Fibroblast of villous mesenchyme (primary cell): ENCODE data around the gene MADD. TPM values are rescaled to one million over a fixed set of nuclear protein-coding genes. Genes with fewer than 3 reads are reported as not detected.

Source experiments
- DNase-seq: peaks from one replicate; pipeline ENCODE4 v3.0.0-alpha.2; 2010; ENCODE audit warnings: low read depth
- H3K4me3 ChIP-seq: 2 replicates; pipeline ENCODE4 v1.5.1; 2011; ENCODE audit warnings: low read depth, mild to moderate bottlenecking, low read length
- total RNA-seq: library from RNA; depleted of rRNA; stranded (reverse); fragments of >200 nt; gene quantifications from 2 replicates; pipeline ENCODE4 v1.2.3, GENCODE V29; 2012
- TF ChIP-seq, protein P1 (sequence below): IDR thresholded peaks from 2 replicates; pipeline ENCODE4 v1.5.1; 2012; ENCODE audit warnings: low read depth, mild to moderate bottlenecking, low read length; ENCODE audit not compliant: insufficient read depth

Gene MADD
- total RNA-seq, 1 donor, result 27.2 TPM

DNA sequence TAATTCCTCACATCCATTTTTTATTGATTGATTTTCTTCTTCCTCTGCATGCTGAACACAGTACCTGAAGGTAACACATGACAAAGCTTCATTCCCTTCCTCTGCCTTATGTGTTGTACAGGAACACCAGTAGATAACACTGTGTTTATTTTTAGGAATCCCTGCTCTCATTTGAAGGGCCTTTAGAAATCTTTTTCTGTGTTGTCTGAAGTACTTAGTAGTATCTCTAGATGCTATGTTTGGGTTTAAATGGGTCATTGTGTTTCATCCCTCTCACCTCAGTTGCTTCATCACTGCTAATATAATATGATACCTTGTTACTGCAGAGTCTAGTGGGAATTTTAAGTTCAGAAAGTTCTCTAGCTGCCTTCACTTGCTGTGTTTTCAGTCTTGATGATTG lies 10.2 kb downstream of the MADD start:
- no peak overlapping the region for H3K4me3 ChIP-seq
- DNase-seq, result no peak
- TF ChIP-seq, protein P1, sequence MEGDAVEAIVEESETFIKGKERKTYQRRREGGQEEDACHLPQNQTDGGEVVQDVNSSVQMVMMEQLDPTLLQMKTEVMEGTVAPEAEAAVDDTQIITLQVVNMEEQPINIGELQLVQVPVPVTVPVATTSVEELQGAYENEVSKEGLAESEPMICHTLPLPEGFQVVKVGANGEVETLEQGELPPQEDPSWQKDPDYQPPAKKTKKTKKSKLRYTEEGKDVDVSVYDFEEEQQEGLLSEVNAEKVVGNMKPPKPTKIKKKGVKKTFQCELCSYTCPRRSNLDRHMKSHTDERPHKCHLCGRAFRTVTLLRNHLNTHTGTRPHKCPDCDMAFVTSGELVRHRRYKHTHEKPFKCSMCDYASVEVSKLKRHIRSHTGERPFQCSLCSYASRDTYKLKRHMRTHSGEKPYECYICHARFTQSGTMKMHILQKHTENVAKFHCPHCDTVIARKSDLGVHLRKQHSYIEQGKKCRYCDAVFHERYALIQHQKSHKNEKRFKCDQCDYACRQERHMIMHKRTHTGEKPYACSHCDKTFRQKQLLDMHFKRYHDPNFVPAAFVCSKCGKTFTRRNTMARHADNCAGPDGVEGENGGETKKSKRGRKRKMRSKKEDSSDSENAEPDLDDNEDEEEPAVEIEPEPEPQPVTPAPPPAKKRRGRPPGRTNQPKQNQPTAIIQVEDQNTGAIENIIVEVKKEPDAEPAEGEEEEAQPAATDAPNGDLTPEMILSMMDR, result no peak

DNA sequence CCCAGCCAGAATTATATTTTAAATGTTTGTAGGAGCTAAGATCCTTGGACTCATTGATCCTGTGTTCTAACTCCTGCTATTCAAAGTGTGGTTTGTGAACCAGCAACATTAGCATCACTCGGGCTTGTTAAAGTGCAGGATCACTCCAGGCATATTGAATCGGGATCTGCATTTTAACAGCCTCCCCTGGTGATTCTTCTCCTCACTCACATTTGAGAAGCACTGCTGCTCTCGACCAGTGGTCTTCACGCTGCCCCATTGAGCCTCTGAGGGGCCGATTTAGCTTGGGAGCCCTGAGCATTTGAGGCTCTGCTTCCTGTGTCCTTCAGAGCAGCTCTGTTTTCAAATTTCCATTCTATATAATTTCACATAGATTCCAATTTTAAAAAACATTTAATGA lies 10.9 kb downstream of the MADD start:
- TF ChIP-seq, protein P1, result no peak
- DNase-seq, result no peak
- no peak overlapping the region for H3K4me3 ChIP-seq

DNA sequence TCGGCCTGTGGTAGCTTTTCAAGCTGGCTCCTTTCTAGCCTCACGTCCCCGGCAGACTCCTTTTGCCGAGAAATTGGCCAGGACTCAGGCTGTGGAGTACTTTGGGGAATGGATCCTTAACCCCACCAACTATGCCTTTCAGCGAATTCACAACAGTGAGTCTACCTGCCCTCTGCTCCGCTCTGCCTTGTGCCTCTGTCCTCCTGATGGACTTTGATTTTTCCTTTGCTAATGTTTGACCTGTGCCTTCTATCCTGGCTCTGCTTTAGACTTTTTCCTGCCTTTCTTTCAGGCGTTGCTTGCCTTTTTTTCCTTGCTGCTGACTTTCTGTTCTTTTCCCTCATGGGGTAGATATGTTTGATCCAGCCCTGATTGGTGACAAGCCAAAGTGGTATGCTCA lies 12.5 kb downstream of the MADD start:
- no peak for DNase-seq
- H3K4me3 ChIP-seq, result no peak overlapping the region
- TF ChIP-seq, protein P1, result no peak

DNA sequence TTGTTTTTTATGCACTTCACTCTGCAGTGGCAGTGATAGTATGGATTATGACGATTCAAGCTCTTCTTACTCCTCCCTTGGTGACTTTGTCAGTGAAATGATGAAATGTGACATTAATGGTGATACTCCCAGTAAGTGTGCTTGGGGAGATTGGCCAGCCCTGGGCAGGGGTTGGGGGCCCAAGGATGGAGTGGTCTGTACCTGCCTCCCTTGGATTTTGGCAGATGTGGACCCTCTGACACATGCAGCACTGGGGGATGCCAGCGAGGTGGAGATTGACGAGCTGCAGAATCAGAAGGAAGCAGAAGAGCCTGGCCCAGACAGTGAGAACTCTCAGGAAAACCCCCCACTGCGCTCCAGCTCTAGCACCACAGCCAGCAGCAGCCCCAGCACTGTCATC lies 14.2 kb downstream of the MADD start:
- H3K4me3 ChIP-seq, result no peak overlapping the region
- no peak for DNase-seq
- TF ChIP-seq, protein P1, result no peak

DNA sequence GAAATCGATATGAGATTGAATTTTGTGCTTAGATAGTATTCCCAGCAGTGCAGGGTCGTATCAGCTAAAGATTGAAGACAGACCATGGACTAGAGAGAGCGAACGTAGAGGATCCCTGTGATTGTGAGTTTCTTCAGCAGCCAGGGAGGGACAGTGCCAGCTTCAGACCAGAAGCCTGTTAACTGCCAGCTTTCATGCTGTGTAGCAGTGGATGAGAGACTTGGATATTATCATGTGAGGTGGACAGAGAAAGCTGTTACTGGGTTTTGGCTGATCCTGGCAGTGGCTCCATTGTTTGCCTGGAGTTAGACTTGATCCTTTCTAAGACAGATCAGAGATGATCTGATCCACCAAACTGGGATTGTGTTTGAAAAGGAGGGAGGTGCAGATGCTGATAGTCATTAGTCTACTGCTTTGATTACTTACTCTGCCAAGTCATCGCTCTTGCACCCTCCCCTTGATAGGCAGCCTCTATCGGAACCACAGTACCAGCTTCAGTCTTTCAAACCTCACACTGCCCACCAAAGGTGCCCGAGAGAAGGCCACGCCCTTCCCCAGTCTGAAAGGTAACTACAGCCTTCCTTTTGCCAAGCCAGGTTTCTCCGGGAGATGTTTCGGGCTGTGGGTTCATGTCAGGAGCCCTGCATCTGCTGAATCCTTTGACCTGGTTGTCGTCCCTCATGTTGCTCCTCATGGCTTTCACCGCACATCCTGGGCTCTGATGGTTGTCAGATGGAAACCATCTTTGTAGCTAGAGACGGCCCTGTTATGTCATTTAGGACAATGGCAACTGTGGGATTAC lies 16.2 kb downstream of the MADD start:
- H3K4me3 ChIP-seq, result no peak overlapping the region
- no peak for DNase-seq
- TF ChIP-seq, protein P1, result no peak

DNA sequence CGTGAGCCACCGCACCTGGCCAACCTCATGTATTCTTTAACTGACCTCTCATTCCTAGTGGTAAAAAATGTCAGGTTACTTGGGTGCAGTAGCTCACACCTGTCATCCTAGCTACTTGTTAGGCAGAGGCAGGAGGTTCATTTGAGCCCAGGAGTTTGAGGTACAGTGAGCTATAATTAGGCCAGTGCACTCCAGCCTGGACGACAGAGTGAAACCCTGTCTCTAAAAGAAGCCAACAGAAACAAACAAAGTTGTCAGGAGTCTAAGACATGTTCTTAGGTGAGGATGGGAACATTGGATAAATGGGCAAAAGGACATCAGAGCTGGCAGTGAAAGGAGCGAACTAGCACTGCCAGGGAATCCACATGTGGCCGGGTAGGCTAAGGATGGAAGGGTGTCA lies 18.1 kb downstream of the MADD start:
- no peak for DNase-seq
- TF ChIP-seq, protein P1, result no peak
- no peak overlapping the region for H3K4me3 ChIP-seq

DNA sequence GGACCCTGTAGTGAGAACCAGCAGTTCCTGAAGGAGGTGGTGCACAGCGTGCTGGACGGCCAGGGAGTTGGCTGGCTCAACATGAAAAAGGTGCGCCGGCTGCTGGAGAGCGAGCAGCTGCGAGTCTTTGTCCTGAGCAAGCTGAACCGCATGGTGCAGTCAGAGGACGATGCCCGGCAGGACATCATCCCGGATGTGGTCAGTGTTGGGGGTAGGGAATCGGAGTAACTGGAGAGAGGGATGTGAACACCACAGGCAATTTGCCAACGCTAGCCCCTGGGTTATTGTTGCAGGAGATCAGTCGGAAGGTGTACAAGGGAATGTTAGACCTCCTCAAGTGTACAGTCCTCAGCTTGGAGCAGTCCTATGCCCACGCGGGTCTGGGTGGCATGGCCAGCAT lies 19.9 kb downstream of the MADD start:
- TF ChIP-seq, protein P1, result no peak
- H3K4me3 ChIP-seq, result no peak overlapping the region
- DNase-seq, result no peak
